ENCODE measurements around the gene EDDM13.

Gene EDDM13

DNA sequence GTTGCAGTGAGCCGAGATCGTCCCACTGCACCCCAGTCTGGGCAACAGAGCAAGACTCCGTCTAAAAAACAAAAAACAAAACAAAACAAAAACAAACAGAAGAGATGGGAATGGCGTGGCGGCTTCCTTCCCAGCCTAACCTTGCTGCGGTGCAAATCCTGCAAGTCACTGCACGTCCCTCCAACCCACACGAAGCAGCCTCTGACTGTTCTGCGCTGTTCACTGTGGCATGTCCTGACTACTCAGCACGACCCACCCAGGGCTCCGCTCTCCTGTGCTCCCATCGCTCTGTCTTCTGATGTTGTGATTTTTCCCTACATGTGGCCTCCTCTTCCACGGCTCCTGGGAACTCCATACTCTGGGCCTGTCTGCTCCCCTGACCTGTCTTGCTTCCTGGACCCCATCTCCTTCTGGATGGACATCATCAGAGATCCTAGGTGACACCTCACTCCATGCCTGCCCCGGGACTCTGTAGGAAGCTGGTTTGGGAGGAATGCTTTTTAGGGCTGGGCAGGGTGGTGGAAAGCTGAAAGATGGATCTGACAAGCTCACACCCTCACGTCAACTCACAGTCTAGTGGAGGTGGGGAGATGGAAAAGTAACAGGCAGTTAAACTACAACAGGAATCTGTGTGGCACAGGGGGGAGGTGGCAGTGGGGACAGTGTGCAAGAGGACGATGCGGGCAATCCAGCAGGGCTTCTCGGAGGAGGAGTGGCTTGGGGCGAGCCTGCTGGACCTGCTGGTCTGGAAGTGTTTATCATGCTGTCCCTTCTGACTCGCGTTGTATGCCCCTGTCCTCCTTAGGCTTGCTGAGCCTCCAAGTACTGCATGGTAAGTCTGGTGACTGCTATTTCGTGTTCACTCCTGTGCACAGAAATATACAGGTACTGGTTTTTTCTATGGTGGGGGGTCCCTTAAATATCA lies 23.2 kb downstream of the EDDM13 start:
- no peak for DNase-seq

DNA sequence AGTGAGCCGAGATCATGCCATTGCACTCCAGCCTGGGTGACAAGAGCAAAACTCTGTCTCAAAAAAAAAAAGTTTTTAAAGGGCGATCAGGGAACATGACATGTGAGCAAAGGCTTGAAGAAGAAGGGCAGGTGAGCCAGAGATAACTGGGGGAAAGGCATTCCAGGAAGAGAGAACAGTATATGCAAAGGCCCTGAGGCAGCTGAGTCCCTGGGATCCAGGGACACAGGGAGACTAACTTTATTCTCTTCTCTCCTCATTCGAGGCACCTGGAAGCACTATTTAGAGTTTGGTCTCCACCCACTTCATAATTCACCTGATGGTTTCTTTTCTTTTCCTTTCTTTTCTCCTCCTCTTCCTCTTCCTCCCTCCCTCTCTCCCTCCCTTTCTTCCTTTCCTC lies 24.5 kb downstream of the EDDM13 start:
- no peak for DNase-seq

DNA sequence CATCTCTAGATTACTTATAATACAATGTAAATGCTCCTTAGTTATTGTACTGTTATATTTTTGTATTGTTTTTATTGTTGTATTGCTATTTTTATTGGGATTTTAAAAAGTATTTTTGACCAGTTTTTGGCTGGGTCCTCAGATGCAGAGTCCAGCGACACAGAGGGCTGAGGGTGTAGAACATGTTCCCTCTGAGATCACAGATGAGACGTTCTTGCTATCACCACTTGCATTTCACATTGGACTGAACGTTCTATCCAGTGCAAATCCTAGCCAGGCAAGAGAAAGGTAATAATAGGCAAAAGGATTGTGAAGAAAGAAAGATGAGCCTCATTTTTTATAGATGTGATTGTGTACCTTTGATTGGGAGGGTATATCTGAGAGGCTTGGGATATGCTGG lies 27.1 kb downstream of the EDDM13 start:
- no peak for DNase-seq

DNA sequence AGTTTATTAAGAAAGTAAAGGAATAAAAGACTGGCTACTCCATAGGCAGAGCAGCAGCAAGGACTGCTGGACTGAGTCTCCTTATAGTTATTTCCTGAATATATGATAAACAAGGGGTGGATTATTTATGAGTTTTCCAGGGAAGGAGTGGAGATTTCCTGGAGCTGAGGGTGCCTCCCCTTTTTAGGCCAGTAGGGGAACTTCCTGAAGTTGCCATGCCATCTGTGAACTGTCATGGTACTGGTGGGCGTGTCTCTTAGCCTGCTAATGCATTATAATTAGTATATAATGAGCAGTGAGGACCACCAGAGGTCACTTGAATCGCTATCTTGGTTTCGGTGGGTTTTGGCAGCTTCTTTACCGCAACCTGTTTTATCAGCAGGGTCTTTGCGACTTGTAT lies 28.6 kb downstream of the EDDM13 start:
- no peak for DNase-seq

DNA sequence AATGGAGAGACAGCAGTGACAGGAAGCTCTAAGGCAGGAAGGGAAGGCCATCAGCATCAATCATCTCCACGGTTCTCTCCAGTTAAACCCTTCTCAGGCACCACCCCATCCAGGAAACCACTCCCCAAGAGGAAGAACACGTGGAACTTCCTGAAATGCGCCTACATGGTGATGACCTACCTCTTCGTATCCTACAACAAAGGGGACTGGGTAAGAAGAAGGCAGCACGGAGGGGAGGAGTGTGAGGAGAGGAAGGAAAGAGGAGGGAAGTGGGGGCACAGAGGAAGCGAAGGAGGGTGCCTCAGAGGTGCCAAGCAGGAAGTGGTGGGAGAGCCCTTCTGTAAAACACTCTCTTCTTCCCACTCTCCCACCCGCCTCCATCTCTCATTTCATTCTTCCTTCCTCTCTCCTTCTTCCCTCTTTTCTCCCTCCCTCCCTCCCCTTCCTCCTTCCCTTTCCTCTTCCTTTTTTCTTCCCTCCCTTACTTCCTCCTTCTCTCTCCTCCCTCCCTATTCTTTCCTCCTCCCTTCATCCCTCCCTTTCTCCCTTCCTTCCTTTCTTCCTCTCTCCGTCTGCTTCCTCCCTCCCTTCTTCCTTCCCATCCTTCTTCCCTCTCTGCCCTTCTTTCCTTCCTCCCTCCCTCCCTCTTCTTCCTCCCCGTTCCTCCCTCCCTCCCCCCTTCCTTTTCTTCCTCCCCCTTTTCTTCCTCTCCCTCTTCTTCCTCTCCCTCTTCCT lies 29.5 kb downstream of the EDDM13 start:
- DNase-seq: no peak

- no peak for DNase-seq
Observed at GRCh38 chr19:56304243-56304642, 31.7 kb downstream of the EDDM13 start.

DNA sequence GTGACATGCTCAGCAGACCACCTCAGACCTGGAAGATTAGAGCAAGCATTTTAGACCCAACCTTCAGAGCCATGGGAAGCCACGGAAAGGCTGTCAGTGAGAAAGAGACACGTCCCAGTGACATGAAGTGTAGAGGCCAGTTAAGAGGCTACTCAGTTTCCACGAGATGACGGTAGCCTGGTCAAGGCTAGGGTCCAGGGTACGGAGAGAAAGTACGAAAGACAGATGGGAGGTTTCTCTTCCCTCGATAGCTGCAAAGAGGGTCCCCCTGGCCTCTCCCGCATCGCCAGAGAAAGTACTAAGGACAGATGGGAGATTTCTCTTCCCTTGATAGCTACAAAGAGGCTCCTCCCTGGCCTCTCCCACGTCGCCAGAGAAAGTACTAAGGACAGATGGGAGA lies 33.5 kb downstream of the EDDM13 start:
- peak; percentile 1 for DNase-seq

GRCh38 chr19:56307062-56307461 lies 34.5 kb downstream of the EDDM13 start:
- peak; percentile 23 for DNase-seq

- DNase-seq: no peak
Observed at GRCh38 chr19:56308792-56309191, 36.2 kb downstream of the EDDM13 start.

DNA sequence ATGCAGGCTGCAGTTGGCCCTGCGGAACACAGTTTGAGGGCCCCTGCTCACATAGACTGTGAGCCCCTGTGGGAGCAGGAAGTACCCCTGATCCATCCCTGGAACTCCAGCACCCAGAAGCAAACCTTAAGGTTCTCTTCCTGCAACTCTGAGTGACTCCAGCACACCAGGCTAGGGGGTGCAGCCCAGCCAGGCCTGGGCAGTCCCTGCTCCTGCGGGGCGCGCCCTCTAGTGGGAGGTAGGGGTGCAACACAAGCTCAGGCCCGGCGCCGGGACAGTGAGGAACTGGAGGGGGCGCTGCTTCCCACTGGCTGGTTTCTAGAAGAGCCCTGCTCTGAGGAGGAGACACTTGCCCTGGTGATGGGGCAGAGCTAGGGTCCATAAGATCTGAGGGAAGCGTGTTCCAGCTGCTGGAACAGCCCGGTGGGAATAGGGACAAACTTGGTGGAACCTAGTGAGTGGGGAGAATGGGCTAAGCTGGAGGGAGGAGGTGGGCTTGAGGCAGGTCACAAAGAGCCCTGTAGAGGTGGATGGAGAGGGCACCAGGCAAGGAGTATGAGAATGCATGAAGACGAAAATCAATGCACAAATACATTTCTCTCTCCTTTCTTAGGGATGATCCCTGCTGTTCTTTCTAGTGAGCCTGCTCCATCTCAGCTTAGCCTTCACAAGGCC lies 37.1 kb downstream of the EDDM13 start:
- DNase-seq: no peak

GRCh38 chr19:56310462-56310861 lies 37.9 kb downstream of the EDDM13 start:
- no peak for DNase-seq

DNA sequence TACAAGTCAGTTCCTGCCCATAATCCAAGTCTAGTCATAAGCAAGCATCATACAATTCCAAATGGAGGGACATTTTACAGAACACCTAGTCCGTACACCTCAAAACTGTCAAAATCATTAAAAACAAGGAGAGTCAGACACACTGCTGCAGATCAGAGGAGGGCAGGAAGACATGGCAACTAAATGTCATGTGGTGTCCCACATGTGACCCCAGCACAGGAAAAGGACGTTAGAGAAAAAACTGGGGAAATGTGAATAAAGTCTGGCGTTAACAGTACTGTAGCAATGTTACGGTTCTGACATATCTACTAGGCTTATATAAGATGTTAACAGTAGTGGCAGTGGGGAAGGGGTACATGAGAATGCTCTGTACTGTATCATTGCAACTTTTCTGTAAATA lies 39.8 kb downstream of the EDDM13 start:
- no peak for DNase-seq

- peak; percentile 2 for DNase-seq
Observed at GRCh38 chr19:56312787-56313657, 40.5 kb downstream of the EDDM13 start.

- DNase-seq: no peak
Observed at GRCh38 chr19:56314018-56314380, 41.5 kb downstream of the EDDM13 start.

DNA sequence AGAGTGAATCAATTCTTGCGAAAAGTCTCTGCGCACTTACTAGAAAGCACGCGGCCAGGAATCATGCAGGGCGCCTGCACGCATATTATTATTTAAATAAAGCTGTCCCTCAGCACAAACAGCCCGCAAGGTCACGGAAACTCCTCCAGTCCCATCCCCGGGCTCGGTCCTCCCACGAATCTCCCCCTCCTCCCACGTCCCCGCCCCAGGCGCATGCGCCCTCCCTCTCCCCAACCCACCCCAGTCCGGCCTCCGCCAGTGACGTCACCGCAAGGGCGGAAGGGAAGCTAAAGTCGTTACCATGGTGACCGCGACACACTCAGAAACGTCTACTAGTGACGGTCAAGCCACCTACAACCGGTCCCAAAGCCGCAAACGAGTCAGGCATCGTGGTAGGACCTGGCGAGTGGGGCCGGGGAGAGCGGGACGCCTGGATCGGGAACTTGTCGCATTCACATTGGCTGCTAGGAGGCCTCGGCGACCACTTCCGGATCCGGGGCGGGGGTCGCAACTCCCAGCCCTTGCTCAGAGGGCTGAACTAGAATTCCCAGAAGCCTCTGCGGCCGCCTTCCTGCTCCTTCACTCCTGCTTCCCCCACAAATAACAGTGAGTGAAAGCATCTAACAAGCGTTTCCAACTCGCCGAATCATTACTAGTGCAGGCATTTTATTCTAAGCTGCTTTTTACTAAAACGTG lies 42.0 kb downstream of the EDDM13 start, which contains the start of gene ZSCAN5A:
Gene ZSCAN5A, minus strand, starts transcription at position 459 of the 696 bp plus-strand sequence. CDS start 89,793 bp downstream, outside the sequence.
- DNase-seq: peak; percentile 98

GRCh38 chr19:56315077-56315828 lies 42.7 kb downstream of the EDDM13 start:
- peak; percentile 98 for DNase-seq

GRCh38 chr19:56316728-56317127 lies 44.2 kb downstream of the EDDM13 start:
- no peak for DNase-seq

DNA sequence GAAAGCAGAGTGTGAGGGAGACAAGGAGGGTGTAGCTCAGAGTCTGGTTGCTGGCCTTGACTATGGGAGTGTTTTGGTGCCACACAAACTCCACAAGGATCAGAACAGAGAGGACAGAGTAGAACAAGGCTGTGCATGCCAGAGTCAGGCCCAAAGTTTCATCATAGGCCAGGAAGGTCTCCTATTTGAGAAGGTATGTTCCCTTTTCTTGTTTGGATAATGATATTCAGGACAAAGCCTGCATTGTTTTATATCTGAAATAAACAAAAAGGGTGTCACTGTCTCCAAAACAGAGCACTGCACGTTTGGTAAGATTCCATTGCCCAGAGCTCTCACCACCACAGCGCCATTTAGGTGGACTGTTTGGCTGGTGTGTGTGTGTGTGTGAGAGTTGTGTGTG lies 45.2 kb downstream of the EDDM13 start:
- DNase-seq: no peak

GRCh38 chr19:56319991-56320390 lies 47.4 kb downstream of the EDDM13 start:
- no peak for DNase-seq

- DNase-seq: no peak
Observed at GRCh38 chr19:56321254-56321988, 48.9 kb downstream of the EDDM13 start.

Data from NCI-H2171 treated with DMSO at 0.1 percent for 48 hours (cell line).